Measurements from ENCODE around the gene STK11. TPM values are rescaled to one million over a fixed set of nuclear protein-coding genes. Genes with fewer than 3 reads are reported as not detected.

Gene STK11
- total RNA-seq, 3 donors from 2014 or later, result 32.8 to 55.0 (median 52.1) TPM

GRCh38 chr19:1268226-1269064, 62.9 kb downstream of the STK11 start:
- Histone ChIP-seq H3K4me1 (peaks cover 39 to 62% of the 10 kb centered on the region in 2 donors), H3K27ac (peak overlapping the region; percentile 99 to 100), H3K4me3 (peak overlapping the region; percentile 64 to 80 (median 78)), H3K27me3 (no peaks in the 10 kb centered on the region), H3K9me3 (no peaks in the 10 kb centered on the region), H3K36me3 (peaks cover 5% of the 10 kb centered on the region)
- intact Hi-C loops (cut with DNase I; ENCODE audit: low total_unique reads), result no loop called here
- TF ChIP-seq CTCF (IDR thresholded peaks at IDR 0.05) (no peak), POLR2AphosphoS5 (IDR thresholded peaks at IDR 0.05) (no peak), POLR2A (IDR thresholded peaks at IDR 0.05) (no peak)
- DNase-seq (ENCODE audit: low spot score in 2 of 2), result no peak

- H3K27me3 ChIP-seq, result no peaks in the 10 kb centered on the region
- intact Hi-C loops (cut with DNase I; ENCODE audit: low total_unique reads), result no loop called here
- TF ChIP-seq POLR2AphosphoS5 (IDR thresholded peaks at IDR 0.05) (peak; percentile 99), CTCF (IDR thresholded peaks at IDR 0.05) (peak in 1 of 3 donors; percentile 56), POLR2A (IDR thresholded peaks at IDR 0.05) (peak; percentile 97)
- peak; percentile 100 for DNase-seq (ENCODE audit: low spot score in 2 of 2)
- no peaks in the 10 kb centered on the region for H3K9me3 ChIP-seq
- peak within 1 kb of the TSS; percentile 64 to 80 (median 78) for H3K4me3 ChIP-seq
- peaks cover 42 to 65% of the 10 kb centered on the region in 2 donors for H3K4me1 ChIP-seq
- peak within 1 kb of the TSS; percentile 99 to 100 for H3K27ac ChIP-seq
- peaks cover 5% of the 10 kb centered on the region for H3K36me3 ChIP-seq
These were observed 63.5 kb downstream of the STK11 start, which contains the start of gene CIRBP for GRCh38 chr19:1269065-1269477. Gene CIRBP, plus strand, starts transcription at chr19:1269332. Its CDS starts 1,602 bp downstream, at chr19:1270934.

- TF ChIP-seq POLR2A (IDR thresholded peaks at IDR 0.05) (peak; percentile 15), POLR2AphosphoS5 (IDR thresholded peaks at IDR 0.05) (peak; percentile 24 to 86 (median 62)), CTCF (IDR thresholded peaks at IDR 0.05) (peak in 1 of 3 donors; percentile 14)
- no peaks in the 10 kb centered on the region for H3K9me3 ChIP-seq
- H3K4me3 ChIP-seq, result peak overlapping the region; percentile 64 to 80 (median 78)
- peaks cover 48 to 71% of the 10 kb centered on the region in 2 donors for H3K4me1 ChIP-seq
- intact Hi-C loops (cut with DNase I; ENCODE audit: low total_unique reads), result loop anchor here (10.0 kb wide), 2 partner anchors 135 to 175 kb away; partner anchors contain the start of genes DAZAP1 and GAMT
- H3K27me3 ChIP-seq, result no peaks in the 10 kb centered on the region
- peak; percentile 83 to 86 for DNase-seq (ENCODE audit: low spot score in 2 of 2)
- H3K27ac ChIP-seq, result peak overlapping the region; percentile 99 to 100
- H3K36me3 ChIP-seq, result peaks cover 5% of the 10 kb centered on the region
These were observed 64.1 kb downstream of the STK11 start for GRCh38 chr19:1269478-1270212.

- intact Hi-C loops (cut with DNase I; ENCODE audit: low total_unique reads), result loop anchor here (10.0 kb wide), 2 partner anchors 134 to 174 kb away; partner anchors contain the start of genes DAZAP1 and GAMT
These were observed 64.8 kb downstream of the STK11 start for GRCh38 chr19:1270213-1270853.

More at GRCh38 chr19:1270213-1270853, 64.8 kb downstream of the STK11 start:
- TF ChIP-seq POLR2AphosphoS5 (IDR thresholded peaks at IDR 0.05), result no peak
- TF ChIP-seq POLR2A (IDR thresholded peaks at IDR 0.05), result no peak
- TF ChIP-seq CTCF (IDR thresholded peaks at IDR 0.05), result no peak
- DNase-seq (ENCODE audit: low spot score in 2 of 2), result no peak
- no peaks in the 10 kb centered on the region for H3K27me3 ChIP-seq
- peaks cover 53 to 74% of the 10 kb centered on the region in 2 donors for H3K4me1 ChIP-seq
- peaks cover 5% of the 10 kb centered on the region for H3K36me3 ChIP-seq
- H3K4me3 ChIP-seq, result peak overlapping the region; percentile 64 to 80 (median 78)
- no peaks in the 10 kb centered on the region for H3K9me3 ChIP-seq
- H3K27ac ChIP-seq, result peak overlapping the region; percentile 99 to 100

Measured in breast epithelium (tissue), 4 donors.